Omental fat pad (tissue), 4 donors: ENCODE results near the gene RECQL5. TPM values are rescaled to one million over a fixed set of nuclear protein-coding genes. Genes with fewer than 3 reads are reported as not detected.

Experiments used
- ATAC-seq: fragments of 150-250 bp; one replicate; pipeline ENCODE4 v1.9.1; 2016; ENCODE audit warnings: mild to moderate bottlenecking, moderate library complexity; ENCODE audit not compliant: low FRiP score
- DNase-seq: peaks from one replicate; pipeline ENCODE4 v3.0.0-alpha.2; 2019; ENCODE audit warnings: low spot score
- total RNA-seq, 4 donors: library from RNA; depleted of rRNA; stranded (reverse); fragments of >200 nt; gene quantifications; one replicate each; pipeline ENCODE4 v1.1.0, GENCODE V29; 2016
- TF ChIP-seq, protein P1 (sequence below), 3 donors: fragments of 450-650 bp; IDR thresholded peaks; one replicate each; pipeline ENCODE4 v1.5.1; 2016 to 2017; ENCODE audit warnings: antibody characterized with exemption in 3 of 3, mild to moderate bottlenecking in 3 of 3, moderate library complexity in 2 of 3

RECQL5 gene
- 10 to 100 TPM; 10.9 to 20.6 (median 13.3) TPM for total RNA-seq

- TF ChIP-seq, protein P1, sequence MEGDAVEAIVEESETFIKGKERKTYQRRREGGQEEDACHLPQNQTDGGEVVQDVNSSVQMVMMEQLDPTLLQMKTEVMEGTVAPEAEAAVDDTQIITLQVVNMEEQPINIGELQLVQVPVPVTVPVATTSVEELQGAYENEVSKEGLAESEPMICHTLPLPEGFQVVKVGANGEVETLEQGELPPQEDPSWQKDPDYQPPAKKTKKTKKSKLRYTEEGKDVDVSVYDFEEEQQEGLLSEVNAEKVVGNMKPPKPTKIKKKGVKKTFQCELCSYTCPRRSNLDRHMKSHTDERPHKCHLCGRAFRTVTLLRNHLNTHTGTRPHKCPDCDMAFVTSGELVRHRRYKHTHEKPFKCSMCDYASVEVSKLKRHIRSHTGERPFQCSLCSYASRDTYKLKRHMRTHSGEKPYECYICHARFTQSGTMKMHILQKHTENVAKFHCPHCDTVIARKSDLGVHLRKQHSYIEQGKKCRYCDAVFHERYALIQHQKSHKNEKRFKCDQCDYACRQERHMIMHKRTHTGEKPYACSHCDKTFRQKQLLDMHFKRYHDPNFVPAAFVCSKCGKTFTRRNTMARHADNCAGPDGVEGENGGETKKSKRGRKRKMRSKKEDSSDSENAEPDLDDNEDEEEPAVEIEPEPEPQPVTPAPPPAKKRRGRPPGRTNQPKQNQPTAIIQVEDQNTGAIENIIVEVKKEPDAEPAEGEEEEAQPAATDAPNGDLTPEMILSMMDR (IDR thresholded peaks at IDR 0.05): no peak
- peak; percentile 95 for ATAC-seq
- DNase-seq: peak; percentile 99
Observed at GRCh38 chr17:75666959-75667790, at the start of gene RECQL5, which contains the start of gene SAP30BP. Gene RECQL5, minus strand, starts transcription at chr17:75667154. Its CDS starts 597 bp downstream, at chr17:75666557. Gene SAP30BP, plus strand, starts transcription at chr17:75667338. Its CDS starts 35 bp downstream, at chr17:75667373.

GRCh38 chr17:75712446-75712845, 45.5 kb upstream of the RECQL5 start:
- TF ChIP-seq, protein P1 (IDR thresholded peaks at IDR 0.05): no peak
- DNase-seq (no peak), ATAC-seq (no peak)

DNA sequence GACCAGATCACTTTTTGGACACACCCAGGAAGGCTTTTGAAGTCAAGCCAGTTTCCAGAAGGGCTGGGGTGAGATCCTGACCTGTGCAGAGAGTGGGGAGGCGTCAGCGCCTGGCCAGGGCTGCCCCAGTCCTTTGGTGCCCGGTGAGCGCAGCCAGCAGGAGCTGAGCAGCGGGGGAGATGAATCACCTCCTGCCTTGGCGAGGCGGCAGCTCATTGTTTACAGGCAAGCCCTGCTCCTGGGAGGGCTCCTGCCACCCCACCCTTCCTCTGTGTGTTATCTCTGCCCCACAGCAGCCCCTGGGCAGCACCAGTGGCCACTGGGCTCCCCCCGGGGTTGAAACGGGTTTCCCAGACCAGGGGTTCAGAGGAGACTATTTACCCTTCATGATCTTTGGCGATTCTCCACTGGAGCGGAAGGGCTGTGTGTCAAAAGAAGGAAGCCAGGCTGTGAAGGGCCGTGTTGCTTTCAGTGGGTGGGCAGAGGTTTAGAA, 40.2 kb upstream of the RECQL5 start:
- peak; percentile 78 for ATAC-seq
- TF ChIP-seq, protein P1 (IDR thresholded peaks at IDR 0.05): no peak

GRCh38 chr17:75706042-75706728, 39.2 kb upstream of the RECQL5 start:
- DNase-seq: no peak
- ATAC-seq: no peak
- TF ChIP-seq, protein P1 (IDR thresholded peaks at IDR 0.05): no peak

More for the DNA sequence above, 40.2 kb upstream of the RECQL5 start:
- no peak for DNase-seq

GRCh38 chr17:75704963-75705875, 38.3 kb upstream of the RECQL5 start:
- no peak for DNase-seq
- TF ChIP-seq, protein P1 (IDR thresholded peaks at IDR 0.05): no peak
- no peak for ATAC-seq

- TF ChIP-seq, protein P1 (IDR thresholded peaks at IDR 0.05): no peak
- ATAC-seq (no peak), DNase-seq (no peak)
Observed at GRCh38 chr17:75703591-75703990, 36.6 kb upstream of the RECQL5 start.
